Panc1 (cell line): Measurements from ENCODE around the gene PDCD11.

ENCODE experiments used
- CTCF ChIP-seq: fragments of 450-650 bp; IDR thresholded peaks from 2 replicates; pipeline ENCODE4 v1.5.1; 2017; ENCODE audit warnings: mild to moderate bottlenecking
- POLR2AphosphoS5 ChIP-seq: IDR thresholded peaks from 2 replicates; pipeline ENCODE4 v1.6.1; 2012; ENCODE audit warnings: mild to moderate bottlenecking, low read depth, low read length, moderate library complexity
- REST ChIP-seq, 2 experiments: IDR thresholded peaks; 2 replicates each; pipeline ENCODE4 v1.6.1; 2011 to 2012; ENCODE audit warnings: low read depth in 2 of 2, control low read depth in 1 of 2, low read length in 1 of 2, mild to moderate bottlenecking in 1 of 2, moderate library complexity in 1 of 2; ENCODE audit not compliant: insufficient read depth in 1 of 2
- SIN3A ChIP-seq: IDR thresholded peaks from 2 replicates; pipeline ENCODE4 v1.6.1; 2012; ENCODE audit warnings: low read depth, mild to moderate bottlenecking, low read length, moderate library complexity, borderline replicate concordance; ENCODE audit not compliant: insufficient read depth

GRCh38 chr10:103355906-103356599 is 40.4 kb upstream of the PDCD11 start:
- TF ChIP-seq CTCF (no peak), REST (IDR thresholded peaks at IDR 0.05; ENCODE audit: insufficient read depth in 1 of 2, low read depth in 2 of 2, low read length in 1 of 2) (no peak), POLR2AphosphoS5 (no peak), SIN3A (no peak)
